GM19023 (cell line): Measurements from ENCODE around the gene ATG14.
A peak's percentile ranks its signal among the peaks of the same experiment; 100 is the strongest.
"Not testable (repeated sequence)": the region's sequence is repeated elsewhere in the genome, so short reads cannot be mapped to it uniquely, and the experiment has no call there.

Experiments used
- ATAC-seq: cut with Tn5 transposase; IDR thresholded peaks from one replicate; pipeline ENCODE4 v1.9.1; 2021; ENCODE audit warnings: mild to moderate bottlenecking, moderate library complexity; ENCODE audit not compliant: unreplicated experiment

The ATG14 gene

GRCh38 chr14:55353686-55354467 is 57.8 kb downstream of the ATG14 start:
- no peak for ATAC-seq

GRCh38 chr14:55352201-55352600 is 59.4 kb downstream of the ATG14 start:
- no peak for ATAC-seq

GRCh38 chr14:55351111-55351510 is 60.5 kb downstream of the ATG14 start:
- ATAC-seq, result no peak

- no peak for ATAC-seq
Measured at GRCh38 chr14:55350461-55350860, 61.2 kb downstream of the ATG14 start.

GRCh38 chr14:55349565-55349964 is 62.1 kb downstream of the ATG14 start:
- no peak for ATAC-seq

GRCh38 chr14:55348766-55349453 is 62.7 kb downstream of the ATG14 start:
- ATAC-seq, result no peak

- no peak for ATAC-seq
Measured at GRCh38 chr14:55347748-55348147, 63.9 kb downstream of the ATG14 start.

- ATAC-seq, result no peak
Measured at GRCh38 chr14:55347040-55347439, 64.6 kb downstream of the ATG14 start.

- ATAC-seq, result not testable (repeated sequence)
Measured at GRCh38 chr14:55344582-55345163, 67.0 kb downstream of the ATG14 start.

- no peak for ATAC-seq
Measured at GRCh38 chr14:55341781-55342180, 69.8 kb downstream of the ATG14 start.

- ATAC-seq, result no peak
Measured at GRCh38 chr14:55340482-55340881, 71.1 kb downstream of the ATG14 start.

- peak; percentile 85 for ATAC-seq
Measured at GRCh38 chr14:55339770-55340169, 71.9 kb downstream of the ATG14 start.

- no peak for ATAC-seq
Measured at GRCh38 chr14:55336691-55337090, 74.9 kb downstream of the ATG14 start.

- no peak for ATAC-seq
Measured at GRCh38 chr14:55336162-55336561, 75.5 kb downstream of the ATG14 start.

- peak; percentile 54 for ATAC-seq
Measured at GRCh38 chr14:55333711-55334485, 77.7 kb downstream of the ATG14 start.

- ATAC-seq, result no peak
Measured at GRCh38 chr14:55332654-55333570, 78.7 kb downstream of the ATG14 start.

GRCh38 chr14:55329999-55330710 is 81.5 kb downstream of the ATG14 start:
- no peak for ATAC-seq

- ATAC-seq, result no peak
Measured at GRCh38 chr14:55328317-55328716, 83.3 kb downstream of the ATG14 start.

GRCh38 chr14:55327179-55327578 is 84.5 kb downstream of the ATG14 start:
- ATAC-seq, result no peak

GRCh38 chr14:55324812-55325211 is 86.8 kb downstream of the ATG14 start:
- no peak for ATAC-seq
